Activated T-cell treated with anti-CD3 and anti-CD28 coated beads, Interleukin-2, amount 50 U/mL, for 1 hour (primary cell): ENCODE measurements around the gene PELI2.

Experiments used
- DNase-seq: peaks from one replicate; pipeline ENCODE4 v3.0.0-alpha.2; 2020

The PELI2 gene

GRCh38 chr14:56117765-56118610 lies at the start of gene PELI2:
Gene PELI2 (plus strand): TSS chr14:56118411. CDS start chr14:56118661, 250 bp downstream.
- DNase-seq: peak; percentile 86

GRCh38 chr14:56073799-56074198 lies 44.4 kb upstream of the PELI2 start:
- DNase-seq: no peak

GRCh38 chr14:56075301-56075700 lies 42.9 kb upstream of the PELI2 start:
- DNase-seq: no peak

- DNase-seq: no peak
Measured at GRCh38 chr14:56081139-56081538, 37.1 kb upstream of the PELI2 start.

GRCh38 chr14:56082880-56083279 lies 35.3 kb upstream of the PELI2 start:
- no peak for DNase-seq

GRCh38 chr14:56085471-56085870 lies 32.7 kb upstream of the PELI2 start:
- no peak for DNase-seq

- no peak for DNase-seq
Measured at GRCh38 chr14:56087671-56088471, 30.3 kb upstream of the PELI2 start.

GRCh38 chr14:56088941-56089340 lies 29.3 kb upstream of the PELI2 start:
- DNase-seq: no peak

- DNase-seq: no peak
Measured at GRCh38 chr14:56092763-56093162, 25.4 kb upstream of the PELI2 start.

- DNase-seq: no peak
Measured at GRCh38 chr14:56094076-56094475, 24.1 kb upstream of the PELI2 start.

- DNase-seq: no peak
Measured at GRCh38 chr14:56098021-56098420, 20.2 kb upstream of the PELI2 start.

GRCh38 chr14:56099081-56099797 lies 19.0 kb upstream of the PELI2 start:
- no peak for DNase-seq

GRCh38 chr14:56100556-56100955 lies 17.7 kb upstream of the PELI2 start:
- DNase-seq: no peak

- no peak for DNase-seq
Measured at GRCh38 chr14:56102941-56103340, 15.3 kb upstream of the PELI2 start.

GRCh38 chr14:56107615-56108014 lies 10.6 kb upstream of the PELI2 start:
- no peak for DNase-seq

- no peak for DNase-seq
Measured at GRCh38 chr14:56108057-56108456, 10.2 kb upstream of the PELI2 start.

- no peak for DNase-seq
Measured at GRCh38 chr14:56112781-56113180, 5.4 kb upstream of the PELI2 start.

GRCh38 chr14:56115334-56115870 lies 2.8 kb upstream of the PELI2 start:
- no peak for DNase-seq

GRCh38 chr14:56115976-56116893 lies 2.0 kb upstream of the PELI2 start:
- DNase-seq: no peak

- no peak for DNase-seq
Measured at GRCh38 chr14:56118611-56119181, 485 bp downstream of the PELI2 start.

- peak; percentile 47 for DNase-seq
Measured at GRCh38 chr14:56119201-56119981, 1.2 kb downstream of the PELI2 start.
